ENCODE data around the gene MTARC1.

Gene MTARC1

GRCh38 chr1:220808345-220809186, 21.9 kb downstream of the MTARC1 start:
- DNase-seq: no peak

GRCh38 chr1:220809187-220809550, 22.5 kb downstream of the MTARC1 start:
- DNase-seq: no peak

- DNase-seq: no peak
Measured at GRCh38 chr1:220809704-220810103, 23.0 kb downstream of the MTARC1 start.

GRCh38 chr1:220810179-220810653, 23.5 kb downstream of the MTARC1 start:
- DNase-seq: peak; percentile 13 to 66

GRCh38 chr1:220810963-220811362, 24.2 kb downstream of the MTARC1 start:
- no peak for DNase-seq

GRCh38 chr1:220811695-220812094, 25.0 kb downstream of the MTARC1 start:
- no peak for DNase-seq

GRCh38 chr1:220812308-220812707, 25.6 kb downstream of the MTARC1 start:
- DNase-seq: no peak

- no peak for DNase-seq
Measured at GRCh38 chr1:220813013-220813412, 26.3 kb downstream of the MTARC1 start.

- no peak for DNase-seq
Measured at GRCh38 chr1:220815409-220815808, 28.7 kb downstream of the MTARC1 start.

GRCh38 chr1:220817907-220818306, 31.2 kb downstream of the MTARC1 start:
- no peak for DNase-seq

- no peak for DNase-seq
Measured at GRCh38 chr1:220818421-220819173, 31.9 kb downstream of the MTARC1 start.

GRCh38 chr1:220819467-220820026, 32.8 kb downstream of the MTARC1 start:
- no peak for DNase-seq

GRCh38 chr1:220824031-220824989, 37.6 kb downstream of the MTARC1 start:
- no peak for DNase-seq

GRCh38 chr1:220825819-220826551, 39.3 kb downstream of the MTARC1 start:
- no peak for DNase-seq

GRCh38 chr1:220826729-220827128, 40.0 kb downstream of the MTARC1 start:
- DNase-seq: no peak

GRCh38 chr1:220827445-220828178, 40.9 kb downstream of the MTARC1 start:
- DNase-seq: no peak

GRCh38 chr1:220828179-220828490, 41.4 kb downstream of the MTARC1 start:
- no peak for DNase-seq

- no peak for DNase-seq
Measured at GRCh38 chr1:220828950-220829586, 42.4 kb downstream of the MTARC1 start.

- DNase-seq: no peak
Measured at GRCh38 chr1:220833436-220833835, 46.7 kb downstream of the MTARC1 start.

- DNase-seq: no peak
Measured at GRCh38 chr1:220834155-220834870, 47.6 kb downstream of the MTARC1 start.
